K562 (cell line): ENCODE results near the gene UCKL1. TPM values are rescaled to one million over a fixed set of nuclear protein-coding genes. Genes with fewer than 3 reads are reported as not detected.
A peak's percentile ranks its signal among the peaks of the same experiment; 100 is the strongest.

Source experiments
- BHLHE40 ChIP-seq: IDR thresholded peaks from 2 replicates; pipeline ENCODE4 v1.6.1; 2011; ENCODE audit warnings: low read length, improper control_type of control experiment
- CGGBP1 ChIP-seq: fragments of 250-450 bp; sonication (Bioruptor Pico); IDR thresholded peaks from 2 replicates; pipeline ENCODE4 v1.9.0; 2021; ENCODE audit warnings: mild to moderate bottlenecking
- HCFC1 ChIP-seq: IDR thresholded peaks from 2 replicates; pipeline ENCODE4 v1.6.1; 2012; ENCODE audit warnings: low read depth, low read length, improper control_type of control experiment
- HDAC2 ChIP-seq: fragments of 450-650 bp; IDR thresholded peaks from 2 replicates; pipeline ENCODE4 v1.6.1; 2016; ENCODE audit warnings: mild to moderate bottlenecking
- HOXB6 ChIP-seq: fragments of 250-450 bp; sonication (Bioruptor Pico); IDR thresholded peaks from 2 replicates; pipeline ENCODE4 v1.5.1; 2022; ENCODE audit warnings: mild to moderate bottlenecking, borderline replicate concordance
- IFI16 ChIP-seq: fragments of 250-450 bp; sonication (Bioruptor Pico); IDR thresholded peaks from 2 replicates; pipeline ENCODE4 v2.1.2; 2022; ENCODE audit warnings: mild to moderate bottlenecking, inconsistent platforms
- MAFK ChIP-seq: IDR thresholded peaks from 2 replicates; pipeline ENCODE4 v1.6.1; 2011; ENCODE audit warnings: low read length, improper control_type of control experiment
- MCM5 ChIP-seq: fragments of 450-650 bp; IDR thresholded peaks from 2 replicates; pipeline ENCODE4 v1.6.1; 2016; ENCODE audit warnings: low read depth
- MTF1 ChIP-seq: fragments of 250-450 bp; sonication (Bioruptor Pico); IDR thresholded peaks from 2 replicates; pipeline ENCODE4 v1.9.0; 2021; ENCODE audit warnings: moderate library complexity, mild to moderate bottlenecking, inconsistent platforms, borderline replicate concordance
- PHF8 ChIP-seq: fragments of 200-600 bp; sonication (generic); IDR thresholded peaks from 2 replicates; pipeline ENCODE4 v1.6.1; 2012; ENCODE audit warnings: mixed run types, mild to moderate bottlenecking, inconsistent platforms, low read length, moderate library complexity, borderline replicate concordance
- RBM39 ChIP-seq: fragments of 200-400 bp; formaldehyde crosslinking; optimal IDR thresholded peaks from 2 replicates; pipeline ENCODE3; 2018; ENCODE audit warnings: low read depth, low read length
- SETDB1 ChIP-seq: IDR thresholded peaks from one replicate; pipeline ENCODE4 v1.6.1; 2012; ENCODE audit warnings: low read length, control low read depth, inconsistent platforms
- SLC30A9 ChIP-seq: fragments of 250-450 bp; sonication (Bioruptor Pico); IDR thresholded peaks from 2 replicates; pipeline ENCODE4 v1.8.0; 2022; ENCODE audit warnings: mild to moderate bottlenecking, moderate library complexity
- STAT5B ChIP-seq: fragments of 250-450 bp; sonication (Bioruptor Pico); IDR thresholded peaks from 2 replicates; pipeline ENCODE4 v1.8.0; 2021; ENCODE audit warnings: mild to moderate bottlenecking, inconsistent platforms
- THRB ChIP-seq: fragments of 450-650 bp; formaldehyde crosslinking; conservative IDR thresholded peaks from 2 replicates; pipeline ENCODE4 v1.4.0; 2022; ENCODE audit warnings: mild to moderate bottlenecking, missing genetic modification characterization
- ZNF3 ChIP-seq: fragments of 250-450 bp; sonication (Bioruptor Pico); IDR thresholded peaks from 2 replicates; pipeline ENCODE4 v1.5.0; 2021; ENCODE audit warnings: mild to moderate bottlenecking, moderate library complexity
- ZZZ3 ChIP-seq: fragments of 450-650 bp; IDR thresholded peaks from 2 replicates; pipeline ENCODE4 v1.6.1; 2016; ENCODE audit warnings: antibody characterized with exemption, mild to moderate bottlenecking, moderate library complexity
- polyA plus RNA-seq, 8 experiments: library from polyadenylated mRNA; depleted of rRNA in 4 of 8; stranded (reverse) in 5 of 8; unstranded in 3 of 8; fragments of >200 nt; fragmentation: Nextera tagmentation in 2 of 8; fragmentation: Illumina TruSeq in 1 of 8; extraction: Ambion mirVana in 2 of 8; extraction: Trizol in 1 of 8; gene quantifications; 2 replicates each; pipeline versions ENCODE4 v1.2.1 to v1.2.3, GENCODE V29; 2011 to 2014; ENCODE audit warnings: inconsistent platforms in 1 of 8, missing spikeins in 1 of 8
- total RNA-seq, 7 experiments: library from RNA; depleted of rRNA in 6 of 7; stranded (reverse); fragments of >200 nt in 6 of 7; fragmentation: Illumina TruSeq in 2 of 7; extraction: Trizol in 2 of 7; gene quantifications; 2 replicates each; pipeline versions ENCODE4 v1.2.1 to v1.2.3, GENCODE V29; 2011 to 2021; ENCODE audit warnings: low replicate concordance in 1 of 7
- TF ChIP-seq, protein P1 (sequence below): sonication (generic); formaldehyde crosslinking; IDR thresholded peaks from 2 replicates; pipeline ENCODE4 v1.4.0; 2020; ENCODE audit warnings: mild to moderate bottlenecking, missing genetic modification reagents
- TF ChIP-seq, protein P2 (sequence below): sonication (generic); formaldehyde crosslinking; IDR thresholded peaks from 2 replicates; pipeline ENCODE4 v1.8.1; 2023; ENCODE audit warnings: mild to moderate bottlenecking, missing genetic modification reagents
- TF ChIP-seq, protein P3 (sequence below): sonication (generic); formaldehyde crosslinking; IDR thresholded peaks from 2 replicates; pipeline ENCODE4 v1.8.1; 2023; ENCODE audit warnings: mild to moderate bottlenecking, missing genetic modification reagents, moderate library complexity
- TF ChIP-seq, protein P4 (sequence below): fragments of 450-650 bp; formaldehyde crosslinking; IDR thresholded peaks from 2 replicates; pipeline ENCODE4 v1.4.0; 2020; ENCODE audit warnings: mild to moderate bottlenecking, moderate library complexity

UCKL1 gene
- total and polyA plus RNA-seq, 9 of the 15 experiments (the other 6 are each of a cell fraction or from before 2014, with no cell fraction given): 3.1 to 52.8 (median 24.2) TPM

- TF ChIP-seq, protein P1, sequence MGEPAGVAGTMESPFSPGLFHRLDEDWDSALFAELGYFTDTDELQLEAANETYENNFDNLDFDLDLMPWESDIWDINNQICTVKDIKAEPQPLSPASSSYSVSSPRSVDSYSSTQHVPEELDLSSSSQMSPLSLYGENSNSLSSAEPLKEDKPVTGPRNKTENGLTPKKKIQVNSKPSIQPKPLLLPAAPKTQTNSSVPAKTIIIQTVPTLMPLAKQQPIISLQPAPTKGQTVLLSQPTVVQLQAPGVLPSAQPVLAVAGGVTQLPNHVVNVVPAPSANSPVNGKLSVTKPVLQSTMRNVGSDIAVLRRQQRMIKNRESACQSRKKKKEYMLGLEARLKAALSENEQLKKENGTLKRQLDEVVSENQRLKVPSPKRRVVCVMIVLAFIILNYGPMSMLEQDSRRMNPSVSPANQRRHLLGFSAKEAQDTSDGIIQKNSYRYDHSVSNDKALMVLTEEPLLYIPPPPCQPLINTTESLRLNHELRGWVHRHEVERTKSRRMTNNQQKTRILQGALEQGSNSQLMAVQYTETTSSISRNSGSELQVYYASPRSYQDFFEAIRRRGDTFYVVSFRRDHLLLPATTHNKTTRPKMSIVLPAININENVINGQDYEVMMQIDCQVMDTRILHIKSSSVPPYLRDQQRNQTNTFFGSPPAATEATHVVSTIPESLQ (CRISPR knock-in tag): no peak
- TF ChIP-seq HOXB6 (CRISPR knock-in tag) (no peak), THRB (CRISPR knock-in tag) (no peak), MCM5 (no peak), HDAC2 (no peak), HCFC1 (no peak), MTF1 (CRISPR knock-in tag) (no peak), ZZZ3 (no peak), ZNF3 (no peak), SETDB1 (no peak), BHLHE40 (peak; percentile 88), CGGBP1 (no peak), IFI16 (CRISPR knock-in tag) (no peak), MAFK (no peak), RBM39 (no peak), STAT5B (no peak), SLC30A9 (no peak), PHF8 (no peak; the same call in 1 of the 2 replicates)
- TF ChIP-seq, protein P2, sequence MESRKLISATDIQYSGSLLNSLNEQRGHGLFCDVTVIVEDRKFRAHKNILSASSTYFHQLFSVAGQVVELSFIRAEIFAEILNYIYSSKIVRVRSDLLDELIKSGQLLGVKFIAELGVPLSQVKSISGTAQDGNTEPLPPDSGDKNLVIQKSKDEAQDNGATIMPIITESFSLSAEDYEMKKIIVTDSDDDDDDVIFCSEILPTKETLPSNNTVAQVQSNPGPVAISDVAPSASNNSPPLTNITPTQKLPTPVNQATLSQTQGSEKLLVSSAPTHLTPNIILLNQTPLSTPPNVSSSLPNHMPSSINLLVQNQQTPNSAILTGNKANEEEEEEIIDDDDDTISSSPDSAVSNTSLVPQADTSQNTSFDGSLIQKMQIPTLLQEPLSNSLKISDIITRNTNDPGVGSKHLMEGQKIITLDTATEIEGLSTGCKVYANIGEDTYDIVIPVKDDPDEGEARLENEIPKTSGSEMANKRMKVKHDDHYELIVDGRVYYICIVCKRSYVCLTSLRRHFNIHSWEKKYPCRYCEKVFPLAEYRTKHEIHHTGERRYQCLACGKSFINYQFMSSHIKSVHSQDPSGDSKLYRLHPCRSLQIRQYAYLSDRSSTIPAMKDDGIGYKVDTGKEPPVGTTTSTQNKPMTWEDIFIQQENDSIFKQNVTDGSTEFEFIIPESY (CRISPR knock-in tag): peak; percentile 96
- TF ChIP-seq, protein P3, sequence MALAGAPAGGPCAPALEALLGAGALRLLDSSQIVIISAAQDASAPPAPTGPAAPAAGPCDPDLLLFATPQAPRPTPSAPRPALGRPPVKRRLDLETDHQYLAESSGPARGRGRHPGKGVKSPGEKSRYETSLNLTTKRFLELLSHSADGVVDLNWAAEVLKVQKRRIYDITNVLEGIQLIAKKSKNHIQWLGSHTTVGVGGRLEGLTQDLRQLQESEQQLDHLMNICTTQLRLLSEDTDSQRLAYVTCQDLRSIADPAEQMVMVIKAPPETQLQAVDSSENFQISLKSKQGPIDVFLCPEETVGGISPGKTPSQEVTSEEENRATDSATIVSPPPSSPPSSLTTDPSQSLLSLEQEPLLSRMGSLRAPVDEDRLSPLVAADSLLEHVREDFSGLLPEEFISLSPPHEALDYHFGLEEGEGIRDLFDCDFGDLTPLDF: no peak
- TF ChIP-seq, protein P4, sequence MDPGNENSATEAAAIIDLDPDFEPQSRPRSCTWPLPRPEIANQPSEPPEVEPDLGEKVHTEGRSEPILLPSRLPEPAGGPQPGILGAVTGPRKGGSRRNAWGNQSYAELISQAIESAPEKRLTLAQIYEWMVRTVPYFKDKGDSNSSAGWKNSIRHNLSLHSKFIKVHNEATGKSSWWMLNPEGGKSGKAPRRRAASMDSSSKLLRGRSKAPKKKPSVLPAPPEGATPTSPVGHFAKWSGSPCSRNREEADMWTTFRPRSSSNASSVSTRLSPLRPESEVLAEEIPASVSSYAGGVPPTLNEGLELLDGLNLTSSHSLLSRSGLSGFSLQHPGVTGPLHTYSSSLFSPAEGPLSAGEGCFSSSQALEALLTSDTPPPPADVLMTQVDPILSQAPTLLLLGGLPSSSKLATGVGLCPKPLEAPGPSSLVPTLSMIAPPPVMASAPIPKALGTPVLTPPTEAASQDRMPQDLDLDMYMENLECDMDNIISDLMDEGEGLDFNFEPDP (CRISPR knock-in tag): no peak
Observed at GRCh38 chr20:63973636-63974401, 17.6 kb upstream of the UCKL1 start (continued).
